Muscle of leg (tissue), 11 donors: Measurements from ENCODE around the gene EEPD1. TPM values are rescaled to one million over a fixed set of nuclear protein-coding genes. Genes with fewer than 3 reads are reported as not detected.
A peak's percentile ranks its signal among the peaks of the same experiment; 100 is the strongest.
"Not testable (repeated sequence)": the region's sequence is repeated elsewhere in the genome, so short reads cannot be mapped to it uniquely, and the experiment has no call there.

Experiments
- DNase-seq: peaks from one replicate; pipeline ENCODE4 v3.0.0; 2013
- H3K27ac ChIP-seq: one replicate; pipeline ENCODE4 v1.5.1; 2013; ENCODE audit warnings: mild to moderate bottlenecking, low read length, control low read depth
- H3K27me3 ChIP-seq: one replicate; pipeline ENCODE4 v1.6.1; 2013; ENCODE audit warnings: low read length; ENCODE audit not compliant: control insufficient read depth, insufficient read depth
- H3K36me3 ChIP-seq: one replicate; pipeline ENCODE4 v1.6.1; 2013; ENCODE audit warnings: low read length; ENCODE audit not compliant: control insufficient read depth, insufficient read depth
- H3K4me1 ChIP-seq: one replicate; pipeline ENCODE4 v1.6.1; 2013; ENCODE audit warnings: low read length; ENCODE audit not compliant: control insufficient read depth, insufficient read depth
- H3K4me3 ChIP-seq: one replicate; pipeline ENCODE4 v1.5.1; 2013; ENCODE audit warnings: low read length, control low read depth
- H3K9me3 ChIP-seq: replicated peaks from 2 replicates; pipeline ENCODE4 v1.6.1; 2013; ENCODE audit warnings: low read depth, low read length; ENCODE audit not compliant: control insufficient read depth
- WGBS: methylation state at CpG from one replicate; pipeline ENCODE4 v1.1.5; 2013; ENCODE audit warnings: missing lambda C conversion rate; ENCODE audit not compliant: insufficient coverage; 5-methylcytosine and 5-hydroxymethylcytosine counted together
- polyA plus RNA-seq, 8 donors: library from polyadenylated mRNA; unstranded; fragments of 120-200 nt; gene quantifications; one replicate each; pipeline versions ENCODE4 v1.2.1 to v1.2.3, GENCODE V29; 2013; ENCODE audit warnings: inconsistent platforms in 1 of 8, low replicate concordance in 1 of 8; ENCODE audit not compliant: insufficient read length in 8 of 8, insufficient read depth in 1 of 8
- total RNA-seq: library from RNA; stranded (reverse); fragments of 120-200 nt; gene quantifications from one replicate; pipeline ENCODE4 v1.2.4, GENCODE V29; 2013

EEPD1 gene
- total and polyA plus RNA-seq, 9 donors = 9.2 to 14.2 (median 13.2) TPM

DNA sequence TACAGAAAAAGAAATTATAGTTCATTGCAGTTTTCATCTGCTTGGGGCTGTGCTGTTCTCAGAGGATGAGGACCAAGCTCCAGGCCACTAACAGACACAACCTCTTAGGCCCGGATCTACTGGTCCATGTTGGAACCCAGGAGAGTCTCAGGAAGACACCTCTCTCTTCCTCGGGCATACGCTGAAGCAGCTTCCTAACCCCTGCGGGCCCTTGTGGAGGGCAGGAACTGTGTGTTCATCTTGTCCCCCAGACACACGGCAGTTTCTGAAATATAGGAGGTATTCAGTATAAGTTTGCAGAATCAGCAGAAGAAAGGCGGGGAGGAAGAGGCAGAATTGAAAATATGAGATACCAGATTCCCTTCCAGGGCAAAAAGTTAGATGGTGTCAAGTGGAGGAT is 78.4 kb downstream of the EEPD1 start:
- Histone ChIP-seq H3K4me3 (no peak overlapping the region), H3K27ac (no peak overlapping the region), H3K27me3 (no peaks in the 10 kb centered on the region), H3K9me3 (no peaks in the 10 kb centered on the region), H3K36me3 (no peaks in the 10 kb centered on the region), H3K4me1 (peaks cover 8% of the 10 kb centered on the region)
- DNase-seq = no peak
- WGBS = 58% methylated on average over 2 of the region's 6 CpGs

DNA sequence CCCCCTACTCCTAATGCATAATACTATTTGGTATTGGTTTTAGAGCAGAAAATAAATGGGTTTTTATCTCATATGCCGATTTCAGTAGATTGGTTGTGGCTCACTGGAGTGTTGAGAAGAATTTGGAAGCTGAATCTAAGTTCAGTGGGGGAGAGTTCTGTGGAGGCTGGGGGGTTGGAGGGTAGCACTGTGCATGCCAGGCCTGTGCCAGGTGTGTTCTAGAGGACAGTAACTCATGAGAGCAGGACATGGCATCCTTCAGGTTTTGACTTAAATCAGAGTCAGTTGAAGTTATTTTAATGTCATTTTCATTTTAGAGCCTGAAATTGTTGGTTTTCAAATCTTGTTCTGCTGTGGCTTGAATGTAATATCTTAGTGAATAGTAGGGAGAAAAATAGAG is 79.5 kb downstream of the EEPD1 start:
- Histone ChIP-seq H3K27ac (no peak overlapping the region), H3K4me1 (peaks cover 3% of the 10 kb centered on the region), H3K36me3 (no peaks in the 10 kb centered on the region), H3K27me3 (no peaks in the 10 kb centered on the region), H3K9me3 (no peaks in the 10 kb centered on the region), H3K4me3 (no peak overlapping the region)
- DNase-seq = no peak
- WGBS = no CpG with 5 or more reads among the region's 1 CpG

DNA sequence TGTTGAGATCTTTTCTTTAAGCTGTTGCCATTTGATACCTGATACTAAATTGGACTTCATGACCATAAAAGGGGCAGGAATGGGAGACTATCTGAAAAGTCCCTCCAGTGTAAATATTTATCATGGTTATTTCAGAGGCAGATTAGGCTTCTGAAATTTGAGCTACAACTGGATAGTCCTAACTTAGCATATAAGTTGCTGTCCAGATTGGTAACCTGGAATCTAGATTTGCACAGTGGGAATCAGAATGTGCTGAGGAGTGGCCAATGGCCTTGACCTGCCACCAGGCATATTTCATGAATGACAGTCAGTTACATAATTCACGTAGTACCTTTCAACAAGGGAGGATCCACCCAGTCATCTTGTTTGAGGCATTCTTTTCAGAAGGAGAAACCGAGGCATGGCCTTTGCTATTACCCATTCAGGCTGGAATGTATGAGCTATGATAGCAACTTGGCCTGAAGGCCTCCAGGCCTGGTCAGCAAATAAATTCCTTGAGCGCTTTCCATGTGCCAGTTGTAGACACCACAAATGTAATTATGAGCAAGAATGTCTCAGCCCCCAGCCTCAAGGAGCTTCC is 80.0 kb downstream of the EEPD1 start:
- H3K4me3 ChIP-seq = no peak overlapping the region
- H3K36me3 ChIP-seq = no peaks in the 10 kb centered on the region
- 93% methylated on average over 2 of the region's 3 CpGs for WGBS
- no peaks in the 10 kb centered on the region for H3K9me3 ChIP-seq
- peaks cover 3% of the 10 kb centered on the region for H3K4me1 ChIP-seq
- no peak for DNase-seq
- H3K27ac ChIP-seq = no peak overlapping the region
- no peaks in the 10 kb centered on the region for H3K27me3 ChIP-seq

DNA sequence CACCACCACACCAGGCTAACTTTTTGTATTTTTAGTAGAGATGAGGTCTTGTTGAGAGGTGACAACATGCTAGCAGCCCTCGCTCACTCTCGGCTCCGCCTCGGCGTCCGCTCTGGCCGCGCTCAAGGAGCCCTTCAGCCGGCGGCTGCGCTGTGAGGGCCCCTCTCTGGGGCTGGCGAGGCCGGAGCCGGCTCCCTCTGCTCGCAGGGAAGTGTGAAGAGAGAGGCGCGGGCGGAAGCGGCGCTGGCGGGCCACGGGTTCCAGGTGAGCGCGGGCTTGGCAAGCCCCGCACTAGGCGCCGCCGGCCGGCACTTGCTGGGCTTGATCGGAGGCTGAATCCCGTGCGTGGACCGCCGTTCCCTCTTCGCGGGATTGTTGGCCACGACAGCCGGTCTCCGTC is 83.0 kb downstream of the EEPD1 start:
- H3K4me1 ChIP-seq = peaks cover 3% of the 10 kb centered on the region
- no peaks in the 10 kb centered on the region for H3K36me3 ChIP-seq
- 88% methylated on average over 31 of the region's 39 CpGs for WGBS
- no peak overlapping the region for H3K27ac ChIP-seq
- H3K9me3 ChIP-seq = no peaks in the 10 kb centered on the region
- H3K27me3 ChIP-seq = no peaks in the 10 kb centered on the region
- no peak overlapping the region for H3K4me3 ChIP-seq
- no peak for DNase-seq

GRCh38 chr7:36238138-36238537 is 85.1 kb downstream of the EEPD1 start:
- no peak for DNase-seq
- Histone ChIP-seq H3K36me3 (no peaks in the 10 kb centered on the region), H3K27me3 (no peaks in the 10 kb centered on the region), H3K4me1 (peaks cover 3% of the 10 kb centered on the region), H3K4me3 (no peak overlapping the region), H3K9me3 (no peaks in the 10 kb centered on the region), H3K27ac (no peak overlapping the region)
- no CpG with 5 or more reads among the region's 2 CpGs for WGBS

- not testable (repeated sequence) for H3K27ac ChIP-seq, H3K9me3 ChIP-seq, H3K4me3 ChIP-seq, DNase-seq, H3K27me3 ChIP-seq, H3K36me3 ChIP-seq, H3K4me1 ChIP-seq
- WGBS = no CpG with 5 or more reads among the region's 3 CpGs
Observed at GRCh38 chr7:36243356-36243755, 90.3 kb downstream of the EEPD1 start.

GRCh38 chr7:36244001-36244400 is 90.9 kb downstream of the EEPD1 start:
- H3K27ac ChIP-seq, H3K4me3 ChIP-seq, H3K27me3 ChIP-seq, H3K36me3 ChIP-seq, H3K4me1 ChIP-seq, DNase-seq, H3K9me3 ChIP-seq: not testable (repeated sequence)
- WGBS = no CpG with 5 or more reads among the region's 1 CpG

DNA sequence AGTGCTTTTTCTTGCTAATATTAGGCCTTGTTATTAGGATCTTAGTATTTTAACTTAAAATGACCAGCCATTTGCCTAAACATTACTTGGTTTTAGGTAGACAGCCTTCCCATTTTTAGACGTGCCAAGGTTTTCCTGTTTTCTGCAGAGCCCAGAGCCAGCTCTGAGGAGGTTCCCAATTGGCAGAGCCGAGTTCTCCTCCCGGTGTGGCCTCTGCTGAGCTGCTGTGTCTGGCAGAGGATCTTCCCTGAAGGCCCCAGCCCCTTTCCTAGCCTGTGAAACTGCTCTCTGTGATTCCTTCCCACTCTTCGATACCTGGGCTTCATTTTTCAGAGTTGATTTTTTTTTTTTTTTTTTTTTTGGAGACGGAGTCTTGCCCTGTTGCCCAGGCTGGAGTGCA is 91.4 kb downstream of the EEPD1 start:
- peak; percentile 59 for DNase-seq
- Histone ChIP-seq H3K9me3 (no peaks in the 10 kb centered on the region), H3K27me3 (no peaks in the 10 kb centered on the region), H3K4me1 (peaks cover 3% of the 10 kb centered on the region), H3K36me3 (no peaks in the 10 kb centered on the region), H3K27ac (no peak overlapping the region), H3K4me3 (no peak overlapping the region)
- WGBS = 24% methylated on average over 3 of the region's 5 CpGs

DNA sequence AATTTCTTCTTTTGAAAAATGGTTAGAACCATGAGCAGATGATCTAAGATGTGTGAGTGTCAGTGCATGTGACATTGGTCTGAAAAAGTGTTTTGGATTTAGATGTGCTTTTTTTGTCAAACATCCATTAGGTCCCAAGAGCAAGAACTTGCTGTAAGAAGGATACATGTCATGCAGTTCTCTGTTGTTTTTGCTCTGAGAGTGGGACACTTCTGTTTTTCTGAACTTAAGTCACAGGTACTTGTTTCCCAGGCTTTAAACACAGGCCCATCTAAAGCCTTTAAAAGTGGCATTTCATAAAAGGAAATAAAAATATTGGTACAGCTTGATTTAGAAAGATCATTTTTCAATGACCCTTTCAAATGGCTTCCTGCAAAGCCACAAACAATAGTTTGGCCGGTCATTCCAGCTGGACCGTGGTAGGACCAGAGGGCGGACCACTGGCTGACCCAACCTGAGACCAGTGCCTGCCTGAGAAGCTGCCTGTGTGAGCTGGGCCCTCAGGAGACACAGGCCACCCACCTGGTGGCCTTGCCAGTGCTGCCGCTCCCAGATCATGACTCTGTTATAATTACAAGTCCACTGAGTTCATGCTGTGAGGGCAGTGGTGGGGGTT is 92.7 kb downstream of the EEPD1 start:
- no peak for DNase-seq
- Histone ChIP-seq H3K4me3 (no peak overlapping the region), H3K27me3 (no peaks in the 10 kb centered on the region), H3K36me3 (no peaks in the 10 kb centered on the region), H3K27ac (no peak overlapping the region), H3K9me3 (no peaks in the 10 kb centered on the region), H3K4me1 (peaks cover 3% of the 10 kb centered on the region)
- 83% methylated on average over 3 of the region's 4 CpGs for WGBS

GRCh38 chr7:36249091-36249490 is 96.0 kb downstream of the EEPD1 start:
- H3K4me3 ChIP-seq = no peak overlapping the region
- H3K27ac ChIP-seq = no peak overlapping the region
- WGBS = 96% methylated on average over 2 of the region's 5 CpGs
- H3K27me3 ChIP-seq = no peaks in the 10 kb centered on the region
- peaks cover 3% of the 10 kb centered on the region for H3K4me1 ChIP-seq
- H3K36me3 ChIP-seq = no peaks in the 10 kb centered on the region
- no peak for DNase-seq
- no peaks in the 10 kb centered on the region for H3K9me3 ChIP-seq

DNA sequence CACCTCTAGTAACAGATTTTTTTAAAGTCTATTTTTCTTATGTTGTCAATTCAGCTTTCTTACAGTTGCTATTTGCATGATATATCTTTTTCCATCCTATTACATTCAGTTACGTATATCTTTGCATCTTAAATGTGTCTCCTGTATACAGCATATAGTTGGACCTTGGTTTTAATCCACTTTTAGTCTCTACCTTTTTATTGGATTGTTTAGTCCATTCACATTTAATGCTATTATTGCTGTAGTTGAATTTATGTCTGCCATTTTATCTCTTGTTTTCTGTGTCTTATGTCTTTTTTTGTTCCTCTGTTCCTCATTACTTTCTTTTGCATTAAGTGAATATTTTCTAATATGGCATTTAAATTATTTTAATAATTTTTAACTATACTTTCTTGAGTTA is 100.6 kb downstream of the EEPD1 start:
- WGBS = no CpG with 5 or more reads among the region's 1 CpG

More for the DNA sequence above, 100.6 kb downstream of the EEPD1 start:
- no peak overlapping the region for H3K4me3 ChIP-seq
- DNase-seq = no peak
- no peaks in the 10 kb centered on the region for H3K36me3 ChIP-seq
- no peaks in the 10 kb centered on the region for H3K9me3 ChIP-seq
- no peak overlapping the region for H3K27ac ChIP-seq
- H3K4me1 ChIP-seq = peaks cover 4% of the 10 kb centered on the region
- no peaks in the 10 kb centered on the region for H3K27me3 ChIP-seq
